ENCODE results near the gene THBS2. TPM values are rescaled to one million over a fixed set of nuclear protein-coding genes. Genes with fewer than 3 reads are reported as not detected.

THBS2 gene
- total and polyA plus RNA-seq, 8 donors = 4.8 to 126 (median 6.9) TPM

DNA sequence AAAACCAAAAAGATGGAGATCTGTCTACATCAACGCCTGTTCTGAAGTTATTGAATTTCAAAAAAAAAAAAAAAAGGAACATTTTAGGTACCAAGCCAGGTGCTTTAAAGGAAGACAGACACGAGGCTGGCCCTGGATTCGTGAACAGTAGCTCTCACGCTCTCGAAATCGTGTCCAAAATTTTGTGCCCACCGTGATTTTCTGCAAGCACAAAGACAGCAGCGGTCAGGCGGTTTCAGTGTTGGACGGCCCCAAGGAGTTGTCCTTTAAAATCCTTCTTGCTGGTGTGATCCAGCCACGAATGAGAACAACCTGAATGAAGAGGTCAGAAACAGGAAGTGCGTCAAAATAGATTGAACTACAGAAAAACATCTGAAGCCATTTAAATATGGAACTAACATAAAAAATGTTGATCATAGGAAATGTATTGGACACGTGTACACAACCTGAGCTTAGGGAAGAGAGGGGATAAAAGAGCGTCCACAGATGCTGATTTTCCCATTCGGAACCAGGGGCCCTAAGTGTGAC is 78.2 kb downstream of the THBS2 start:
- intact Hi-C loops (cut with DNase I) = no loop called here
- H3K36me3 ChIP-seq = no peaks in the 10 kb centered on the region
- TF ChIP-seq, protein P1, sequence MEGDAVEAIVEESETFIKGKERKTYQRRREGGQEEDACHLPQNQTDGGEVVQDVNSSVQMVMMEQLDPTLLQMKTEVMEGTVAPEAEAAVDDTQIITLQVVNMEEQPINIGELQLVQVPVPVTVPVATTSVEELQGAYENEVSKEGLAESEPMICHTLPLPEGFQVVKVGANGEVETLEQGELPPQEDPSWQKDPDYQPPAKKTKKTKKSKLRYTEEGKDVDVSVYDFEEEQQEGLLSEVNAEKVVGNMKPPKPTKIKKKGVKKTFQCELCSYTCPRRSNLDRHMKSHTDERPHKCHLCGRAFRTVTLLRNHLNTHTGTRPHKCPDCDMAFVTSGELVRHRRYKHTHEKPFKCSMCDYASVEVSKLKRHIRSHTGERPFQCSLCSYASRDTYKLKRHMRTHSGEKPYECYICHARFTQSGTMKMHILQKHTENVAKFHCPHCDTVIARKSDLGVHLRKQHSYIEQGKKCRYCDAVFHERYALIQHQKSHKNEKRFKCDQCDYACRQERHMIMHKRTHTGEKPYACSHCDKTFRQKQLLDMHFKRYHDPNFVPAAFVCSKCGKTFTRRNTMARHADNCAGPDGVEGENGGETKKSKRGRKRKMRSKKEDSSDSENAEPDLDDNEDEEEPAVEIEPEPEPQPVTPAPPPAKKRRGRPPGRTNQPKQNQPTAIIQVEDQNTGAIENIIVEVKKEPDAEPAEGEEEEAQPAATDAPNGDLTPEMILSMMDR (IDR thresholded peaks at IDR 0.05) = no peak
- no peaks in the 10 kb centered on the region for H3K4me1 ChIP-seq
- DNase-seq (no peak), ATAC-seq (no peak)
- no peaks in the 10 kb centered on the region for H3K9me3 ChIP-seq
- no peak overlapping the region for H3K4me3 ChIP-seq
- H3K27ac ChIP-seq = no peak overlapping the region
- H3K27me3 ChIP-seq = no peaks in the 10 kb centered on the region

DNA sequence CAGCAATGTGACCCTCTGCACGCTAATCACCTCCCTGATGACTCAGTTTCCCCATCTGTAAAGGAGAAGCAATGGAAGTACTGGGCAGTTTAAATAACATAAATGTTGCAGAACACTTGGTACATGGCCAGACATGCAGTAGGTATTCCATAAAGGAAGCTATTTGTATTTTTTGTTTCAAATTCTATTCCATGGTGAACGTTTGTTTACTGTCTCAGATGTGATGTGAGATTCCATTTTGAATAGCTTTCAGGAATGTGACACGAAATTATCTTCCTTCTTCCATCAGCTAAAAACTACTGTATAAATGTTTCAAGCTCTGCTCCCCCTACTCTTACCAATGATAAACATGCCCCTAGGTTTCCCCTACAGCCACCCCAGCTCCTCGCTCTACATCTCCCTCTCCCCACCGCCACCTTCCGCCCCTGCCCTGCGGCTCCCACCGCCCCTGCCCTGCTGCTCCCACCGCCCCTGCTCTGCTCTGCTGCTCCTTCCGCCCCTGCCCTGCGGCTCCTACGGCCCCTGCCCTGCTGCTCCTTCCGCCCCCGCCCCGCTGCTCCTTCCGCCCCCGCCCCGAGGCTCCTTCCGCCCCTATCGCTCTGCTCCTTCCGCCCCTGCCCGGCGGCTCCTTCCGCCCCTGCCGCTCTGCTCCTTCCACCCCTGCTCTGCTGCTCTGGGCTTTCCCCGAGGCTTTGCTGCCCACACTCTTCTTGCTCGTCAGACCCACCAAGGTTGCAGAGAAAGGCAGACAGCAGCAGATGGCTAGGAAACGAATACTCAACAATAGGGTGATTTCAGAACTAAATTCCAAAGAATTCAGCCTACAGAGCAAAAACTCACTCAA is 78.9 kb downstream of the THBS2 start:
- no peak overlapping the region for H3K27ac ChIP-seq
- ATAC-seq (no peak), DNase-seq (no peak)
- TF ChIP-seq, protein P1 (IDR thresholded peaks at IDR 0.05) = no peak
- no peaks in the 10 kb centered on the region for H3K36me3 ChIP-seq
- H3K4me1 ChIP-seq = no peaks in the 10 kb centered on the region
- no peaks in the 10 kb centered on the region for H3K27me3 ChIP-seq
- intact Hi-C loops (cut with DNase I) = no loop called here
- no peak overlapping the region for H3K4me3 ChIP-seq
- H3K9me3 ChIP-seq = no peaks in the 10 kb centered on the region

GRCh38 chr6:169173532-169174268 is 79.9 kb downstream of the THBS2 start:
- Histone ChIP-seq H3K4me1 (no peaks in the 10 kb centered on the region), H3K36me3 (no peaks in the 10 kb centered on the region), H3K9me3 (no peaks in the 10 kb centered on the region), H3K4me3 (no peak overlapping the region), H3K27ac (no peak overlapping the region), H3K27me3 (no peaks in the 10 kb centered on the region)
- intact Hi-C loops (cut with DNase I) = no loop called here
- DNase-seq (no peak), ATAC-seq (no peak)
- TF ChIP-seq, protein P1 (IDR thresholded peaks at IDR 0.05) = no peak

DNA sequence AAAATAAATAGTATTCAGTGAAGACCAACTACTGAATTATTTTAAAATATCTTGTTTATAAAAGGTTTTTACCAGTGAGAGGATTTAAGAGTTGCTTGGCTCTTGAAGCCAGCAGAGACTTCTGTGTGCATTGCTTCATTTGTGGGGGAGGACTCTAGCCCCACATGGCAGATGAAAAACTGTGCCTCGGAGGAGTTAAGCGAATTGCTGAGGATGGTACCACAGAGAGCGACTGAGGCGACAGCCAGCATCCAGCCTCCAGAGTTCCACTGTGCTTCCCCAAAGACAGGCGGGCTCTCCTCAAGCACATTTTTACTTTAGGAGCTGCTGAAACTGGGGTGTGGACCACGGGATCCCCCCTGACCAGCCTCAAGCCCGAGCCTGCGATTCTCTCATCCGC is 80.7 kb downstream of the THBS2 start:
- intact Hi-C loops (cut with DNase I) = no loop called here
- Histone ChIP-seq H3K4me3 (no peak overlapping the region), H3K36me3 (no peaks in the 10 kb centered on the region), H3K4me1 (peaks cover 0 to 2% of the 10 kb centered on the region in 2 donors), H3K9me3 (no peaks in the 10 kb centered on the region), H3K27me3 (no peaks in the 10 kb centered on the region), H3K27ac (no peak overlapping the region)
- TF ChIP-seq, protein P1 (IDR thresholded peaks at IDR 0.05) = no peak
- DNase-seq = no peak
- ATAC-seq = no peak

DNA sequence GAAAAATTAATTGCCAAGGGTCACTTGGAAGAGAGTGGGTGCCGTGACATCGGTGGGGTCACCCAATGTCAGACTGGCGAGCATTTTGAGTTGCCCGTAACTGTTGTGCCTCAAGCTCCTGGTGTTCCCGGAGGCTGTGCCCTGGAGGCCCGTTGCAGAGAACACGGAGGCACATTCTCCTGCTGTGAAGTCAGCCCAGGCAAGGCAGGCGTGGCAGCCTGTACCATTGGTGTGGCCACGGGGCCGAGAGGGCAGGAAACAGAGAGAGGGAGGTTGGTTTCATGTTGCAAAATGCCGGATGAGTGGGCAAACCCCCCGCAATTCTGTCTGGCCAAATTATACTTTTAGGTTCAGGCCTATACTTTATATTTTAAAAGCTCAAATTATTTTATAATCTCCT is 81.2 kb downstream of the THBS2 start:
- Histone ChIP-seq H3K4me3 (no peak overlapping the region), H3K27me3 (no peaks in the 10 kb centered on the region), H3K36me3 (no peaks in the 10 kb centered on the region), H3K27ac (no peak overlapping the region), H3K4me1 (peaks cover 0 to 2% of the 10 kb centered on the region in 2 donors), H3K9me3 (no peaks in the 10 kb centered on the region)
- intact Hi-C loops (cut with DNase I) = no loop called here
- DNase-seq (no peak), ATAC-seq (peak; percentile 47)
- TF ChIP-seq, protein P1 (IDR thresholded peaks at IDR 0.05) = no peak

Measured in left lung (tissue), 10 donors.